Activated T-helper 9 cell treated with anti-CD3 and anti-CD28 coated beads, Interleukin-2, amount 50 U/mL, for 16 hours (primary cell): ENCODE measurements around the gene FZR1.

ENCODE experiments used
- DNase-seq: peaks from one replicate; pipeline ENCODE4 v3.0.0-alpha.2; 2020; ENCODE audit warnings: low read depth

The FZR1 gene

DNA sequence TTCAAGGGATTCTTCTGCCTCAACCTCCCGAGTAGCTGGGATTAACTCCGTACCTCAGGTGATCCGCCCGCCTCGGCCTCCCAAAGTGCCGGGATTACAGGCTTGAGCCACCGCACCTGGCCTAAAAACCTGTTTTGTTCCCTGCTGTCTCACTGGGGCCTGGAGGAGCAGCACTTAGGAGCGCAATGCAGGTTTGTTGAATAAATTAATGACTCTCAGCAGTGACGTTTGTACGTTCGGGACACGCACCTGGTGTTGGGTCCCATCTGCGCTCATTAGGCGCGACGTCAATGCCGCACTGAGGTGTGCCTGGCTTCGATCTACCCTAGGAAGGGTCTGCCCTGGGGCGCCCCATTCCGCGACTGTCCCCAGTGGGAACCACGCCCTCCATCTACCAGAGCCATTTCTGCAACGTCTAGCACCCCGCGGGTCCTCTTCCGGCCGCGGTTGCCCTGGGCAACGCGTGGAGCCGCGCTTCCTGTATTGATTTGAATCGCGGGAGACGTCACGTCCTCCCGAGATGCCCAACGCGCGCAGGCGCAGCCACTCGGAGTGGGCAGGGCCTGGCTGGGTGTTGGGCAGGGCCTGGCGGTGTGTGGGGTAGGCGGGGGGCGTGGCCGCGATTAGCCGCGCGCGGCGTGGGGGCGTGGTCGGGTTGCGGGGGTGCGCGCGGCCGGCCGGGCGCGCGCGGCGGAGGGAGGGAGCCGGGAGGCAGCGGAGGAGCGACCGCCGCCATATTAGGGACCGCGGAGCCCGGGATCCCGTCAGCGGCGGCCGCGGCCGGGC is at the start of gene FZR1:
TSS of gene FZR1 (plus strand) at position 714 of the 786 bp plus-strand sequence. CDS start 16,679 bp downstream, outside the sequence.
- peak; percentile 100 for DNase-seq

DNA sequence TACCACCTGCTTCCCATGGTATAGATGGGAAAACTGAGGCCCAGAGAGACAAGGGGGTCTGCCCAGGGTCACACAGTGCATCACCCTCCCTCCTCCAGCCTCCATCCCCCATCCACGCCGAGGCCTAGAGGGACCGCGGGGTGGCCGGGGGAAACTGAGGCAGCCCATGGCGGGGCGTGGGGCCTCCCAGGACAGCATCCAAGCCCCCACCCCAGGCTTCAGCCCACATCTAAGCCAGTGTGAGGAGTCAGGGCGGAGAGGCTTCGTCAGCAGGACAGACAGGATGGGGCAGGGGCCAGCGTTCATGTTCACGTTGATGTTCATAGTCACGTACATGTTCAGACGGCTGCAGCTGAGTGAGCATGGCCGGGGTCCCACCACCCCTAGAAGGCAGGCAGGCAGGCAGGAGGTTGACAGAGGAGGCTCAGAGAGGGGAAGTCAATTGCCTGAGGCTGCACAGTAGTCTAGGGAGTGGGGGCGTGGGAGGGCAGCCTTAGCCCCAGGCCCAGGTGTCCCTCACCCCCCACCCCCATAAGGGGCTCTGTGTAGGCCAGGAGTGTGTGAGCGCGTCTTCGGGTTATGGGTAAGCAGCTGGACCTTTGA is 49.1 kb upstream of the FZR1 start:
- no peak for DNase-seq

DNA sequence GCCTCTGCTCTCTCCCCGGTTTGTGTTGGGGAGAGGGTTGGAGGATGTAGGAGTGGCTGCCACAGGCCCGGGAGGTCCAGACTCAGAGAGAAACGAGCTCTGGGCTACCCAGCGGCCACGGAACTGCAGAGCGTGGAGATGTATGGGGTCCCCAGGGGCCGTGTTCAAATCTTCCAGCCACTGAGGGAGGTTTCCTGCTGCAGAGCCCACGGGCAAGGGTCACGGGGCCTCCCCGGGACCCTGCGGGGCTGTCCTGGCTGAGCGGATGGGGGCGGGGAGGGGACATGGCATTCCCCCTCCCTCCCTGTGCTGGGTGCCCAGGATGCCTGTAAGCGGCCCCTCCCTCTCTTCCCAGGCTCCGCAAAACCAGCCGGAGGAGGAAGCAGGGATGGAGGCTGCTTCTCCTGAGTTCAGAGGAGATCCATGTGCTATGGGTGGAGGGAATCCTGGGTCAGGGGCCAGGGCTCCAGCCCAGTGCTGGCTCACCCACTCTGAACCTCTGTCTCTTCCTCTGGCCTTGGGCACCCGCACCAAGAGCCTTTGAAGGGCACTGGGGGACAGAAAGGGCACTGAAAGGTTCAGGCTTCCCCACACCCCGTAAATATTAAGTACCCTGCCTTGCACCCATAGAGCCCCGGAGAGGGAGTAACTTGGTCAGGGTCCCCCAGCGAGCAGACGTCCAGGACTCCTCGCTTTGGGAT is 48.4 kb upstream of the FZR1 start:
- DNase-seq: no peak

DNA sequence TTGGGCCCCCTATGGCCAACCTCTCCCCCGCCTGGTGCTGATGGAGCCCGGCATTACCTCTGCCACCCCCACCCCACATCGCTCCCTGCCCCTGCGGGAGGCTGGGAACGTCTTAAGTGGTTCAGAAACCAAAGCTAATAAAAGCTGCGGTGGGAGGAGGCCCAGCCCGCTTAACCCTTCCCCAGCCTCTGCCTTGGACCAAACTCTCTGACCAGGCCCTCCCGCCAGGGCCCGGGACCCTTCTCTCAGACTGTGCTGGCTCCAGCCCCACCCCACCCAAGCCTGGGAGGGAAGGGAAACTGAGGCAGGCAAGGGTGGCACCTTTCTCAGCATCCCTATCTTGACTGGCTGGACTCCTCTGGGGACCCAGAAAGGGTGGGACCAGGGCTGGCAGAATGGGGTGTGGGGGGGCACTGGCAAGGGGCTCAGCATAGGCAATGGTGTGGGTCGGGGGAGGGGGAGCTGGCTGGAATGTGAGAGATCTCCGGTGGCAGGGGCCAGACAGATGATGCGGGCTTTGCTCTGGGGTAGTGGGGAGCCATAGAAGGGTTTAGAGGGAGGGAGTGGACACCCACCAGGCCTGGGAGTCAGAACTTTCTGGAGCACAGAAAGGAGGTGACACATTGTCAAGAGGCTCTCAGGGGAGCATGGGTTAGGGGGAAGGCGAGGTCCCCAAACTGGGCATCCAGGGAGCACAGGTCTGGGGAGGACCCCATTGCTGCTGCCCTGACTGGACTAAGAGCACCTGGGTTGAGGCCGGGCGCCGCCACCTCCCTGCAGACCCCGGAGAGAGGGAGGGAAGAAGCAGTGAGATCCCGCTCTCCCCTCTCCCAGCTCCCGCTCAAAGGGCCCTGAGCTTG is 47.7 kb upstream of the FZR1 start:
- no peak for DNase-seq

DNA sequence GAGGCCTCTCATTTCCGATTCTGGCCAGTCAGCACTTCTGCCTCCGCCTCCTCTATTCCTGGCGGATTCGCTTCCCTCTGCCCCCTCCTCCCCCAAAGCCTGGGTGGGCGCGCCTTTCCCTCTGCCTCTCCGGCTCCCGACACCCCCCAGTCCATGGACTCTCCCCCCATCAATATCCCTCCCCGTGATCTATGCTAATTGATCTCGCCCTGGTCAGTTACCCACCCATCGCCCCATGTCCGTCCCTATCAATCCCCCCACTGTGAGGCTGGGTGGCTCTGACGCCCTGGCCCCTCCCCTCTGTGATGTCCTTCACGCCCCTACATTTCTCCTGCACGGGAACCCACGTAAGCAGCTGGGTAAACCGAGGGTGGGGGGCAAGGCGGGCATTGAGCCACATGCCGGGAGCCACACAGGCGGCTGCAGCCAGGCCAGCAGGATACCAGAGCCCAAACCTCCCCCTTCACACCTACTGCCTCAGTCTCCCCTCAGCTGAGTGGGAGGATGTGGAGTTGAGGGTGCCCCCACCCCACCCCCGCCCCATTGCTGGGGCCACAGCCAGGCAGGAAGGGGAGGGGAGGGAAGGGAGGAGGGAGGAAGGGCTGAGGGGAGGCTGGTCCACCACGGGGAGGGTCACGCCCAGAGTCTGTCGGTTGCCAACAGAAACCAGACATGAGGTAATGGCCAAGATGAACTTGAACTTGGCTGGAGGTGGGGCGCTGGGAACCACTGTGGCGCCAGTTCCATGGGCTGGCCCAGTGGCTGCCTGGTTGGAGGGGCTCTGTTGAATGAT is 46.8 kb upstream of the FZR1 start:
- DNase-seq: no peak

DNA sequence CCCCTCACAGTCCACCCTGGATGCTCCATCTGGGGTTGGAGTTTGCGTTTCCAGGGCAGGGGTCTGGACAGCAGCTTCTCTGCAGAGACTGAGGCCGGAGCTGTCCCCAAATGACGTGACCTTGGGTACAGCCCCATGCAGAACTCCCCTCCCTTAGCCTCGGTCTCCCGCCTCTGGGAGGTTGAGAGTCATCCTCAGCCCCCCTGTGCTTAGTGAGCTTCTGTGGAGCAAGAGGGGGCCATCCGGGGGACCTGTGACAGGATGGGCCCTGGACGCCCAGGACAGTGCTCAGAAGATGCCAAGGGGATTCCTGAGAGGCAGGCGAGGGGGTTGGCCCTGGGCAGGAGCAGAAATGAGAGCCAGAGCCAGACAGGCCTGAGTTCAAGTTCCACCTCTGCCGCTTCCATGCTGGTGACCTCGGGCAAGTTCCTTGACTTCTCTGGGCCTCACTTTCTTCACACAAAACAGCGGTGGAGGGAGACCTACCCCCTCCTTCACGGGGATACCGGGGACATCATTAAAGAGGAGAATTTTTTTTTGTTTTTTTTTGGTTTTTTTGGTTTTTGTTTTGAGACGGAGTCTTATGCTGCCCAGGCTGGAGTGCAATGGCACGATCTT is 46.0 kb upstream of the FZR1 start:
- DNase-seq: no peak

DNA sequence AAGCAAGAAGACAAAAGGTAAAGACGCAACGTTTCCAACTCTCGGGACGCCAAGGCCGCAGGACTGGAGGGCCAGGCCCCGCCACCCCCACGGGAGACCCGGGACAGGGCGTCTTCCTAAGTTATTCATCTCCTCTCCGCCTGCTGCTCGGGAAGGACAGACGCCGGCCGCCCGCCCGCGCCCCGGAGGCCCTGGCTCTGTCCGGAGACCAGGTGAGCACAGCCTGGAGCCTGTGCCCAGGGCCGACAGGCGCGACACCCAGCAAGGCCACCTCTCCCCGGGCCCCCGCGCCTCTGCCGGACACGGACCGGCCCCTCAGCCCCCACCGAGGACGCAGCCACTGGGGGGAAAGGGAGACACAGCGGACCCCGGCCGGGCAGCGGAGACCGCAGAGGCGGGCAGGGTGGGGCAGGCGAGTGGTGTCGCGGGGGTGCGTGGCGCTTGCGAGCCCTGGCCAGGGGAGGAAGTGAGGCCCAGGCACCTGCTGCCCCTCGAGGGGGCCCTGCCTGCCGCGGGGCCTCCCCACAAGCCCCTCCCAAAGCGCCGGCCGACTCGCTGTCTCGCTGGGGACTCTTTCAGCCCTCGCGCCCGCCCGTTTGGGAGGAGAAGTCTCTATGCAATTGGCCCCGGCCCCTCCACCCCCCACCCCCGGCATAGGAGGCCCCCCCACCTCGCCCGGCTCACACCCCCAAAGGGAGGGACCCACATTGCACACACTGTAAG is 43.0 kb upstream of the FZR1 start:
- DNase-seq: no peak

DNA sequence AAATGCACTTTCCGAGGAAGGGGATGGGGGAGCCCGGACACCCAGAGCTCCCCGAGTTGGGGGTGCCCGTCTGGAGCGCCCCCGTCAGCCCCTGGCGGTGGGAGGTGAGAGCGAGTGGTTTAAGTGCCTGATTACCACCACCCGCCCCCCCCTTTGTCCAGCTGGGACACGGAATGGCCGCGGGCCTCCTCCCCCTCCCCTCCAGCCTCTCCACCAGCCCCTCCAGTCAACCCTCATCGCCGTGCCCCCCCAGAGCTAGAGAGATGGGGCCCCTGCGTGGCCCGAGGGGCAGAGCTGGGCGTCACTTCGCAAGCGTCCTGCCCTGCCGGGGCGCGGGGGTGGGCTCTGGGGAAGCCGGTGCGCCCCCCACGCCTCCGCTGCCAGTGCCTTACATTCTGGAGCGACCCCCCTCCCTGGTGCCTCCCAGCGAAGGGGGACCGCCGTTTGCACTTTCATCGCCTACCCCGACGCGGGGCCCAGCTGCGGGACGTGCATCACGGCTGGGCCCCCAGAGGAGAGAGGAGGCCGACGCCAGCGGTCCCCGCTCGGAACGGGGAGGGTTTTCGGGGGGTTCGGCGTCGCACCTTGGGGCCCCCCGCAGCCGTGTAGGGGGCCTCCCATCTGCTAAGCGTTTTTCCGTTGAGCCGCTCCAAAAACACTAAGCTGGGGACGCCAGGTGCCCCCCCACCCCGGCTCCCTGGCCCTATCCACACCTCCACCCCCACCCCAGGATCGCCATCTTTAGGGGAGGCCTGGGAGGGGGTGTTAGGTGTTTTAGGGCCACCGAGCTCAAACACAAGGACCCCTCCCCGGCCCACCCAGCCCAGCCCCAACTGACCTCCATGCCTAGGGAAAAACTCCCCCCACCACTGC is 42.2 kb upstream of the FZR1 start:
- DNase-seq: no peak

DNA sequence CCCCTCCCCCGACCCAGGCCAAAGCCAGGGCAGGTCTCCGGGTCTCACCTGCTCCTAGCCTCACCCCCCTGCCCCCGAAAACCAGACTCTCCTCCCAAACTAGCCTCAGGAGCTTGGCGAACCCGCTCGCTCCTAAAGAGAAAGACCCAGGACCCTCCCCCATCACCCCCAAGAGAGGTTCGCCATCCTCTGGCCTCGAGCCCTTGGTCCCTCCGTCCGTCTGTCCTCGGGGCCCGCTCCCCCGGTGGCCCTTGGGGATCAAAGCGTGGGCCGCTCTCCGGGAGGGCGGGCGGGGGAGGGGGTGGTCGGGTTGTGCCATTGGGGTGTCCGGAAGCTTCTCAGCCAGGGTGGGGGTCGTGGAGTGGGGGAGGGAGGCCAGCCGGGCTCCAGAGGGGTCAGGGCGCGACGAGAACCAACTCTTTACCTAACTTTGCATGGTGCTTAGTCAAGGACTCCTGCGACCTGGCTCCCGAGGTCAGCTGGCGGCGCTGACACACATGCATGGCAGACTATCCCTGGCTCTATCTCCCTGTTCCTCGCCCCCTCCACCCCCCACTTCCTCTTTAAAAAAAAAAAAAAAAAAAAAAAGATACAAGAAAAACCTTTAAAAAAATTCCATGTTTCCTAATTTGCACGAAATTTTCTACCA is 41.4 kb upstream of the FZR1 start:
- DNase-seq: no peak

DNA sequence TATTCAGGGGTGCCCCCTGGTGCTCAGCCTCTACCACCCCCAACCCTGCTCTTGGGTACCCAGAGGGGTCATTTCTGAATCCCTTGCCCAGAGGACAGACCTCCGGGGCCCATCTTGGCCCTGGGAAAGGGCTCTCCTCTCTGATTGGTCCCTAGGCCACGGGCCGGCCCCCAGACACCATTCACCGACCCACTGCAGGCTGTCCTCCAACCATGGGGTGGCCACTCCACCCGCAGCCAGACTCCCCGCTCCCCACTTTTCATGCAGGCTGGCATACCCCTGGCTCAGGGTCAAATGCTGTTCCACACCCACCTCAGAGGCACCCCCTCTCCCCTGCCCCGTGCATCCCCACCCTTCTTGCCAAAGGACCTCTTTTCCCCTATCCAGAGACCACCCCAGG is 40.6 kb upstream of the FZR1 start:
- no peak for DNase-seq

DNA sequence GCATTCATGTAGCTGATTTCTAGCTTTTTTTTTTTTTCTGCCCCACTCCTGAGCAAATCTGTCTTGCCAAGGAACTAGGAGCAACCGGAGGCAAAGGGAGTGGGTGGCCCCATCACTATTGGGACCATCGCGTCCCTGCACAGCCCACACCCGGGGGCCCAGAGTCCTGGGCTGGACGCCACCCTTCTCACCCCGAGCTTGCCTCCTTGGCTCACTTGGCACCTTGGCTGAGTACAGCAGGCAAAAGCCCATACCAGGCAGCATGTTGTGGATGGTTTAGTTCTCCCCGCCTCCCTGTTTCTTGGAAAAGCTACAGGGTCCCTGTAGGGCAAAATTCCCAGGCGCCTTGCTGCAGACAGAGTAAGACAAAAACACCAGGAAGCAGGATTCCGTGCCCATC is 39.5 kb upstream of the FZR1 start:
- no peak for DNase-seq

DNA sequence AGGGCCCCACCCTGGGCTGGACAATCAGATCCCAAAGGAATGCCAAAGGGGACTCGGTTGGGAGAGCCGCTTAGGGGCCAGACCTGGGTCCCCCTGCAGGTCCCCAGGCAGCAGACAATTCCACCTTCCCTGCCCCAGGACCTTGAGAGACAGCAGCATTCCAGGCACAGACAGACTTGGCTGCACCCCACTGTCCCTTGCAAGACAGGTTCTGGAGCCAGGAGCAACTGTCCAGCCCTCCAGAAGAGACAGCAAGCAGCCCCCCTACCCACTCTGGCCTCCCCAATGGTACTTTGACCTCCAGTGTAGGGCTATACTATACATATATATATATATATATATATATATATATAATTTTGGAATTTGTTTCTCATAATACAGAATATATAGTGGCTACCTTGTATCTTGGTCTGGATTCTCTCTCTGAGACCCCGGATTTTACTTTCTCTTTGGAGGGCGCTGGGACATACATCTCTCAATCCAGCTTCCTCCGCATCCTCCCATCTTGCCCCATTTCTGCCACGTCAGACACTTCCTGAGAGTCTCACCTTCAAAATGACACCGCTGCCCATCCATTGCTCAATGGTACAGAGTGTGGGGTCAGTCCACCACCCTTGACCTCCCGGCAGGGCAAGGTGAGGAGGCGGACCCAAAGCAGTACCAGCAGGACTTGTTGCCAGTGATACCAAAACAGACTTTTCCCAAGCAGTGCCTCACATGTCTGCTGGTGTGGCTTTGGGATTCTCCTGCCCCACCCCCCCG is 38.5 kb upstream of the FZR1 start:
- no peak for DNase-seq

DNA sequence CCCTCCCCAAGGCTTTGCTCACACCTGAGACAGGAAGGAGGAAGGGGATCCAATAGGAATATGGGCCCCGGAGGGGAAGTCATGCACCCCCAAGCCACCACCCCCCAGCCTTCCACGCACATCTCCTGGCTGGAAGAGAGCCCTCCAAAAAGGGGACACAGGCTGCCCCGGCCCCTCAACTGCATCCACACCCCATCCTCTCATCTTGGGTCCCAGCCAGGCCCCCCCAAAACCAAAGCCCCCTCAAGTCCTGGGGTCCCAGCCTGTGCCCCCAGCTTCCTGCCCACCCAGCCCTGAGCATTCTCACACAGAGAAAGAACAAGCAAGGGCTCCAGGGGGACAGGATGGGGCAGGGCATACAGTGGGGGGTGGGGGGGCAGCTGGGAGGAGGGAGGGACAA is 37.9 kb upstream of the FZR1 start:
- no peak for DNase-seq

DNA sequence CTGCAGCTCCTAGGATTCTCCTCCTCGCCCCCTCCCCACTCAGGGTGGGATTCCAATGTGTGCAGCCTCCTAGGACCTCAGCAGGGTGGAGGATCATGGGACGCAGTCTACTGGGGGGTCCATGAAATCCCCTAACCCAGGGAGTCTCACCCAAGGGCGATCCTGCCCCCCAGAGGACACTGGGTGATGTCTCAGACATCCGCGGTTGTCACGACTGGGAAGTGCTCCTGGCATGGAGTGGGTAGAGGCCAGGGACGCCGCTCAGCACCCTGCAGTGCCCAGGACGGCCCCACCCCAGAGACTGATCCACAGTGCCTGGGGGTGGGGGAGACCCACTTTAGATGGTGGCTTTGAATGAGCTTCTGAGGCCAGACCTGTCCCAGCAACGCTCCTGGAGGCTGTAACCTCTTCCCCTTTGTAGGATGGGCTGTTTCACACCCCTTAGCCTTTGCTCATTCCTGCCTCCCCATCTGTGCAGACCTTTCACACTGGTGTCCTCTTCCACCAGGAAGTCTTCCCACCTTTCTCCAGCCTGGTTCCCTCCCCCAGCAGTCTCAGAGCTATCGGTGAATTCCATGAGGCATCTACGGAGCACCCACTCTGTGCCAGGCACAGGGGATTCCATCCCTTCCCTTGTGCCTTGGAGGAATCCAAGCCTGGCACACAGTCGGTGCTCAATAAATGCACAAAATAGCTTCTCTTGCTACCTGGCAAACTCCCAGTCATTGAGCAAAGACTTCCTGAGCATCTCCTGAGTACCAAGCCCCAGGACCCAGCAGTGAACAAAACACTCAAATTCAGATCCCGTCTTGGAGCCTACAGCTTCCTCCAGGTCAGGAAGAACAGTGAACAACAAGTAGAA is 36.2 kb upstream of the FZR1 start:
- DNase-seq: no peak

DNA sequence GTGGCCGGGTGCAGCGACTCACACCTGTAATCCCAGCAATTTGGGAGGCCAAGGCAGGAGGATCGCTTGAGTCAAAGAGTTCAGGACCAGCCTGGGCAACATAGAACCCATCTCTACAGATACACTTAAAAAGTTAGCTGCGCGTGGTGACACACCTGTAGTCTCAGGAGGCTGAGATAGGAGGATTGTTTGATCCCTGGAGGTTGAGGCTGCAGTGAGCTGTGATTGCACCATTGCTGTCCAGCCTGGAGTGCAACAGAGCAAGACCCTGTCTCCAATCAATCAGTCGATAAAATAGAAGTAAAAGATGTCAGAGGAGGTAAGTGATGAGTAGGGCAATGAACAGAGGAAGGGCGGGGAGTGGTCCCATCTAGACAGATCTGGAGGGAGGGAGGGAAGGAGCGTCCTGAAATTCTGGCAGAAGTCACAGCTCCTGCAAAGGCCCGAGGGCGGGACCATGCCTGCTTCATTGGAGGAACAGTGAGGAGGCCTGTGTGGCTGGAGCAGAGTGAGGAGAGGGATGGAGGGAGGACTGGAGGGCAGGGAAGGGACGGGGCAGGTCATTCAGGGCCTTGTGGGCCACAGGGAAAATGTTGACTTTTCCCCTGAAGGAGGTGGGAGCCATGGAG is 35.5 kb upstream of the FZR1 start:
- DNase-seq: no peak

DNA sequence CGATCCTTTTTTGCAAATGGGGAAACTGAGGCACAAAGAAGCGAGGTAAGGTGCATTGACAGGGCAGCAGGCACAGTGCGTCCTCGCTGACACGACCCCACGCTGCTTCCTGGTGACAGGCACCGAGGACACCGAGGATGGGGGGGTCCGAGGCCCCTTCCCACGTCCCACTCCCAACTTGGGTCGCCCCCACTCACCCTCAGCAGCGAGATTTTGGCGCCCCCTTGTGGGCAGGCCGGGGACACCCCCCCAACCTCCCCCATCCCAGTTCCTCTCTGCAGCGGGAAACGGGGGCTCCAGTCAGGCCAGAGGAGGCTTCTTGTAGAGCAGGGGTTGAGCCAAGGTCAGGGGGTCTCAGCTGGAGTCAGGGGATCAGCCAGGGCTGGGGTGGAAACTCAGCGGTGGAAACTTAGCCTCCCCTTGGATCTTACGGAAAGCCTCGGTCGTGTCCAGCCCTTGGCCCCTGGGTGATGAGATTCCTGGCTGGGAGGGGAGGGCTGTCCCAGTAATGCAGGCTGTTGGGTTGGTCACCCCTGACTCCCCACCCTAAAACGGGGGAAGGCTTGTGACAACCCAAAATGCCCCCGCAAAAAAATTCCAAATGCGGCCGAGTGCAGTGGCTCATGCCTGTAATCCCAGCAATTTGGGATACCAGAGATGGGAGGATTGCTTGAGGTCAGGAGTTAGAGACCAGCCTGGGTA is 34.0 kb upstream of the FZR1 start:
- no peak for DNase-seq
